MM.1S (cell line): ENCODE measurements around the gene NUP153.
A peak's percentile ranks its signal among the peaks of the same experiment; 100 is the strongest.

Experiments
- DNase-seq: peaks from one replicate; pipeline ENCODE4 v3.0.0-alpha.2; 2015
- H2AFZ ChIP-seq: fragments of 300-600 bp; sonication (generic); 2 replicates; pipeline ENCODE4 v1.6.0; 2016; ENCODE audit warnings: antibody characterized with exemption, low read length
- H3F3A ChIP-seq: fragments of 300-600 bp; sonication (generic); 2 replicates; pipeline ENCODE4 v1.6.1; 2016; ENCODE audit warnings: mild to moderate bottlenecking, antibody characterized with exemption, low read length, moderate library complexity, mixed read lengths; ENCODE audit not compliant: insufficient read depth
- H3K27ac ChIP-seq: fragments of 300-600 bp; sonication (generic); 2 replicates; pipeline ENCODE4 v1.5.1; 2016; ENCODE audit warnings: mild to moderate bottlenecking, low read length
- H3K27me3 ChIP-seq: fragments of 300-600 bp; sonication (generic); replicated peaks from 2 replicates; pipeline ENCODE4 v1.6.0; 2016; ENCODE audit warnings: low read length; ENCODE audit not compliant: insufficient read depth
- H3K36me3 ChIP-seq: fragments of 300-600 bp; sonication (generic); replicated peaks from 2 replicates; pipeline ENCODE4 v1.6.1; 2016; ENCODE audit warnings: mild to moderate bottlenecking, low read length, mixed read lengths; ENCODE audit not compliant: insufficient read depth
- H3K4me1 ChIP-seq: fragments of 300-600 bp; sonication (generic); 2 replicates; pipeline ENCODE4 v1.6.1; 2016; ENCODE audit warnings: low read length, mixed read lengths
- H3K4me2 ChIP-seq: fragments of 300-600 bp; sonication (generic); 2 replicates; pipeline ENCODE4 v1.6.0; 2016; ENCODE audit warnings: low read depth, low read length
- H3K4me3 ChIP-seq: fragments of 300-600 bp; sonication (generic); 2 replicates; pipeline ENCODE4 v1.5.1; 2016; ENCODE audit warnings: low read length, mixed read lengths
- H3K79me2 ChIP-seq: fragments of 300-600 bp; sonication (generic); 2 replicates; pipeline ENCODE4 v1.6.1; 2016; ENCODE audit warnings: mixed run types, low read length, mixed read lengths
- H3K9ac ChIP-seq: fragments of 300-600 bp; sonication (generic); 2 replicates; pipeline ENCODE4 v1.6.1; 2016; ENCODE audit warnings: low read length, mixed read lengths
- H3K9me2 ChIP-seq: fragments of 300-600 bp; sonication (generic); replicated peaks from 2 replicates; pipeline ENCODE4 v1.6.1; 2016; ENCODE audit warnings: mild to moderate bottlenecking, low read length, mixed read lengths; ENCODE audit not compliant: insufficient read depth
- H3K9me3 ChIP-seq: fragments of 300-600 bp; sonication (generic); replicated peaks from 2 replicates; pipeline ENCODE4 v1.6.1; 2016; ENCODE audit warnings: mild to moderate bottlenecking, low read length, mixed read lengths; ENCODE audit not compliant: insufficient read depth
- H4K20me1 ChIP-seq: fragments of 300-600 bp; sonication (generic); 2 replicates; pipeline ENCODE4 v1.6.1; 2016; ENCODE audit warnings: mild to moderate bottlenecking, low read length, moderate library complexity, mixed read lengths; ENCODE audit not compliant: insufficient read depth
- CTCF ChIP-seq: fragments of 300-600 bp; sonication (generic); IDR thresholded peaks from 2 replicates; pipeline ENCODE4 v1.5.1; 2016; ENCODE audit warnings: antibody characterized with exemption, low read length, mixed read lengths
- EZH2 ChIP-seq: fragments of 300-600 bp; sonication (generic); optimal IDR thresholded peaks from 2 replicates; pipeline ENCODE3; 2017; ENCODE audit warnings: low read depth, mild to moderate bottlenecking, antibody characterized with exemption, low read length, mixed read lengths
- EZH2phosphoT487 ChIP-seq: fragments of 300-600 bp; sonication (generic); IDR thresholded peaks from 2 replicates; pipeline ENCODE4 v1.6.1; 2018; ENCODE audit warnings: antibody characterized with exemption, low read length

The NUP153 gene

GRCh38 chr6:17601386-17601703, 105.4 kb downstream of the NUP153 start:
- peaks cover 20% of the 10 kb centered on the region for H3K79me2 ChIP-seq
- H4K20me1 ChIP-seq = peaks cover 4% of the 10 kb centered on the region; the same call in 1 of the 2 replicates
- H3K4me2 ChIP-seq = peak overlapping the region; percentile 91
- peaks cover 6% of the 10 kb centered on the region for H3F3A ChIP-seq
- peak overlapping the region; percentile 97 for H2AFZ ChIP-seq
- H3K27me3 ChIP-seq = no peaks in the 10 kb centered on the region
- no peaks in the 10 kb centered on the region for H3K9me3 ChIP-seq
- no peaks in the 10 kb centered on the region for H3K36me3 ChIP-seq
- H3K4me1 ChIP-seq = no peaks in the 10 kb centered on the region; the same call in 1 of the 2 replicates
- no peaks in the 10 kb centered on the region for H3K9me2 ChIP-seq
- H3K9ac ChIP-seq = peak overlapping the region; percentile 86; the same call in 1 of the 2 replicates
- TF ChIP-seq EZH2phosphoT487 = no peak
- no peak for TF ChIP-seq EZH2
- TF ChIP-seq CTCF = no peak
- H3K4me3 ChIP-seq = peak overlapping the region; percentile 64
- DNase-seq = no peak
- peak overlapping the region; percentile 81; the same call in 1 of the 2 replicates for H3K27ac ChIP-seq

GRCh38 chr6:17600527-17601385, 106.0 kb downstream of the NUP153 start:
- peaks cover 20% of the 10 kb centered on the region for H3K79me2 ChIP-seq
- peak; percentile 68 for DNase-seq
- H3F3A ChIP-seq = peaks cover 6% of the 10 kb centered on the region
- no peak for TF ChIP-seq CTCF
- TF ChIP-seq EZH2phosphoT487 = no peak
- no peak for TF ChIP-seq EZH2
- peak overlapping the region; percentile 86 for H3K9ac ChIP-seq
- no peaks in the 10 kb centered on the region for H3K9me3 ChIP-seq
- peak overlapping the region; percentile 64 for H3K4me3 ChIP-seq
- H3K4me2 ChIP-seq = peak overlapping the region; percentile 91
- H3K36me3 ChIP-seq = no peaks in the 10 kb centered on the region
- H3K4me1 ChIP-seq = no peaks in the 10 kb centered on the region; the same call in 1 of the 2 replicates
- H4K20me1 ChIP-seq = peaks cover 4% of the 10 kb centered on the region; the same call in 1 of the 2 replicates
- peak overlapping the region; percentile 81 for H3K27ac ChIP-seq
- no peaks in the 10 kb centered on the region for H3K27me3 ChIP-seq
- peak overlapping the region; percentile 97 for H2AFZ ChIP-seq
- no peaks in the 10 kb centered on the region for H3K9me2 ChIP-seq

GRCh38 chr6:17599877-17600526, 106.7 kb downstream of the NUP153 start, which contains the start of gene FAM8A1:
TSS of gene FAM8A1 (plus strand) at chr6:17600302. CDS start at chr6:17600410, 108 bp downstream.
- Histone ChIP-seq H3K36me3 (no peaks in the 10 kb centered on the region), H3K27ac (peak within 1 kb of the TSS; percentile 81), H3K4me3 (peak within 1 kb of the TSS; percentile 64), H3K9me2 (no peaks in the 10 kb centered on the region), H3K4me1 (no peaks in the 10 kb centered on the region; the same call in 1 of the 2 replicates), H3K4me2 (peak within 1 kb of the TSS; percentile 91), H3K9me3 (no peaks in the 10 kb centered on the region), H3K27me3 (no peaks in the 10 kb centered on the region), H4K20me1 (peaks cover 4% of the 10 kb centered on the region; the same call in 1 of the 2 replicates), H3K9ac (peak within 1 kb of the TSS; percentile 86), H2AFZ (peak within 1 kb of the TSS; percentile 97), H3K79me2 (peaks cover 20% of the 10 kb centered on the region), H3F3A (peaks cover 6% of the 10 kb centered on the region)
- TF ChIP-seq CTCF = peak; percentile 15; the same call in 1 of the 2 replicates
- no peak for TF ChIP-seq EZH2
- peak; percentile 93 for DNase-seq
